NCI-H2196 treated with DMSO at 0.1 percent for 48 hours (cell line): Measurements from ENCODE around the gene ZC3H12C.

Experiments used
- DNase-seq: peaks from one replicate; lab custom pipeline; 2025; ENCODE audit not compliant: unreplicated experiment; lab: John Stamatoyannopoulos, UW

Gene ZC3H12C

GRCh38 chr11:110147962-110148709 lies 54.9 kb downstream of the ZC3H12C start:
- DNase-seq, result no peak

GRCh38 chr11:110148775-110149744 lies 55.9 kb downstream of the ZC3H12C start:
- no peak for DNase-seq

GRCh38 chr11:110152199-110152598 lies 59.0 kb downstream of the ZC3H12C start:
- DNase-seq, result no peak

- DNase-seq, result no peak
These were observed 60.3 kb downstream of the ZC3H12C start for GRCh38 chr11:110153474-110153873.

- DNase-seq, result no peak
These were observed 63.3 kb downstream of the ZC3H12C start for GRCh38 chr11:110156503-110156902.

GRCh38 chr11:110158317-110159200 lies 65.4 kb downstream of the ZC3H12C start:
- no peak for DNase-seq

- DNase-seq, result no peak
These were observed 66.3 kb downstream of the ZC3H12C start for GRCh38 chr11:110159476-110159875.

- no peak for DNase-seq
These were observed 66.8 kb downstream of the ZC3H12C start for GRCh38 chr11:110160016-110160415.

- no peak for DNase-seq
These were observed 67.2 kb downstream of the ZC3H12C start for GRCh38 chr11:110160437-110160836.

GRCh38 chr11:110161061-110161460 lies 67.9 kb downstream of the ZC3H12C start:
- no peak for DNase-seq

- DNase-seq, result no peak
These were observed 69.0 kb downstream of the ZC3H12C start for GRCh38 chr11:110162216-110162615.

GRCh38 chr11:110165039-110165925 lies 72.1 kb downstream of the ZC3H12C start:
- DNase-seq, result no peak

- DNase-seq, result no peak
These were observed 75.0 kb downstream of the ZC3H12C start for GRCh38 chr11:110168033-110168803.

- DNase-seq, result no peak
These were observed 76.5 kb downstream of the ZC3H12C start for GRCh38 chr11:110169738-110170137.

- DNase-seq, result no peak
These were observed 79.4 kb downstream of the ZC3H12C start for GRCh38 chr11:110172468-110173065.

GRCh38 chr11:110173811-110174644 lies 80.8 kb downstream of the ZC3H12C start:
- no peak for DNase-seq

- no peak for DNase-seq
These were observed 81.6 kb downstream of the ZC3H12C start for GRCh38 chr11:110174645-110175310.
